Upper lobe of right lung (tissue), 1 donor: ENCODE results near the gene CAMK1D. TPM values are rescaled to one million over a fixed set of nuclear protein-coding genes. Genes with fewer than 3 reads are reported as not detected.
A peak's percentile ranks its signal among the peaks of the same experiment; 100 is the strongest.
"Not testable (repeated sequence)": the region's sequence is repeated elsewhere in the genome, so short reads cannot be mapped to it uniquely, and the experiment has no call there.

ENCODE experiments used
- ATAC-seq: fragments of 200-7000 bp; cut with Tn5 transposase; one replicate; pipeline ENCODE4 v1.9.1; 2020; ENCODE audit warnings: mild to moderate bottlenecking, moderate library complexity
- DNase-seq: peaks from one replicate; pipeline ENCODE4 v3.0.0-alpha.2; 2020
- H3K27ac ChIP-seq: fragments of 200-600 bp; one replicate; pipeline ENCODE4 v1.8.0; 2022
- H3K27me3 ChIP-seq: fragments of 200-600 bp; one replicate; pipeline ENCODE4 v1.8.0; 2022; ENCODE audit warnings: mild to moderate bottlenecking
- H3K36me3 ChIP-seq: fragments of 200-600 bp; one replicate; pipeline ENCODE4 v1.8.0; 2022
- H3K4me1 ChIP-seq: fragments of 200-600 bp; one replicate; pipeline ENCODE4 v1.8.0; 2022
- H3K4me3 ChIP-seq: fragments of 200-600 bp; one replicate; pipeline ENCODE4 v1.8.0; 2022; ENCODE audit warnings: mild to moderate bottlenecking
- H3K9me3 ChIP-seq: fragments of 200-600 bp; one replicate; pipeline ENCODE4 v1.8.0; 2022
- CTCF ChIP-seq: fragments of 200-600 bp; IDR thresholded peaks from one replicate; pipeline ENCODE4 v1.8.0; 2022; ENCODE audit warnings: antibody characterized with exemption
- intact Hi-C: fragments of 100-400 bp; cut with DNase I; formaldehyde crosslinking; loops from one replicate; pipeline ENCODE4 v1.11.0; 2022
- total RNA-seq: library from RNA; stranded (reverse); fragmentation: NEBNext Ultra II Directional; extraction: Animal tissue kit (Norgen Biotek cat#: 25700); gene quantifications from one replicate; pipeline ENCODE4 v1.2.1, GENCODE V29; 2021
- donor health status: DM: no; HTN: yes; CAD: no; lungs with severe emphysema.

Gene CAMK1D
- total RNA-seq, 1 donor from 2014 or later: 17.1 TPM

- no peaks in the 10 kb centered on the region for H3K36me3 ChIP-seq
- DNase-seq (peak; percentile 91), ATAC-seq (peak; percentile 90)
- H3K27ac ChIP-seq: peak overlapping the region; percentile 27
- H3K4me1 ChIP-seq: peaks cover 17% of the 10 kb centered on the region
- H3K27me3 ChIP-seq: no peaks in the 10 kb centered on the region
- intact Hi-C loops: no loop called here
- H3K9me3 ChIP-seq: no peaks in the 10 kb centered on the region
- no peak for TF ChIP-seq CTCF
- H3K4me3 ChIP-seq: no peak overlapping the region
These were observed 371.1 kb downstream of the CAMK1D start for GRCh38 chr10:12720217-12720981.

- DNase-seq: no peak
- Histone ChIP-seq H3K36me3 (no peaks in the 10 kb centered on the region), H3K27me3 (no peaks in the 10 kb centered on the region), H3K4me1 (peaks cover 17% of the 10 kb centered on the region), H3K4me3 (no peak overlapping the region), H3K27ac (no peak overlapping the region), H3K9me3 (no peaks in the 10 kb centered on the region)
- intact Hi-C loops: no loop called here
- no peak for TF ChIP-seq CTCF
- ATAC-seq: no peak
These were observed 372.0 kb downstream of the CAMK1D start for GRCh38 chr10:12721334-12721733.

GRCh38 chr10:12723220-12723619 lies 373.9 kb downstream of the CAMK1D start:
- Histone ChIP-seq H3K9me3 (no peaks in the 10 kb centered on the region), H3K4me1 (peaks cover 17% of the 10 kb centered on the region), H3K36me3 (no peaks in the 10 kb centered on the region), H3K27me3 (no peaks in the 10 kb centered on the region), H3K27ac (no peak overlapping the region), H3K4me3 (no peak overlapping the region)
- no peak for TF ChIP-seq CTCF
- intact Hi-C loops: no loop called here
- ATAC-seq (no peak), DNase-seq (no peak)

GRCh38 chr10:12724807-12725579 lies 375.6 kb downstream of the CAMK1D start:
- intact Hi-C loops: no loop called here
- no peak for TF ChIP-seq CTCF
- Histone ChIP-seq H3K4me3 (no peak overlapping the region), H3K27me3 (peaks cover 3% of the 10 kb centered on the region), H3K4me1 (peaks cover 5% of the 10 kb centered on the region), H3K27ac (no peak overlapping the region), H3K9me3 (no peaks in the 10 kb centered on the region), H3K36me3 (no peaks in the 10 kb centered on the region)
- ATAC-seq: no peak
- no peak for DNase-seq

- H3K9me3 ChIP-seq, H3K27me3 ChIP-seq, intact Hi-C loops: not testable (repeated sequence)
These were observed 376.2 kb downstream of the CAMK1D start for GRCh38 chr10:12725580-12725888.

More at GRCh38 chr10:12725580-12725888, 376.2 kb downstream of the CAMK1D start:
- H3K4me1 ChIP-seq, DNase-seq, ATAC-seq, H3K4me3 ChIP-seq, H3K27ac ChIP-seq, H3K36me3 ChIP-seq: not testable (repeated sequence)
